CD14-positive monocyte (primary cell): ENCODE results near the gene AKTIP. TPM values are rescaled to one million over a fixed set of nuclear protein-coding genes. Genes with fewer than 3 reads are reported as not detected.

Experiments
- DNase-seq, 3 donors: peaks; one replicate each; pipeline ENCODE4 v3.0.0-alpha.2; 2011 to 2022
- H2AFZ ChIP-seq: 2 replicates; pipeline ENCODE4 v1.6.0; 2012; ENCODE audit warnings: mild to moderate bottlenecking, low read depth, low read length, inconsistent platforms; ENCODE audit not compliant: insufficient read depth, poor library complexity, severe bottlenecking
- H3K27ac ChIP-seq, 2 donors: 1 replicate in 1 of 2; 2 replicates in 1 of 2; pipeline ENCODE4 v1.5.1; 2012 to 2013; ENCODE audit warnings: low read length in 2 of 2, control low read depth in 1 of 2, inconsistent platforms in 1 of 2, low read depth in 1 of 2, mild to moderate bottlenecking in 1 of 2
- H3K27me3 ChIP-seq, 2 donors: one replicate each; pipeline versions ENCODE4 v1.6.0 to v1.6.1; 2011 to 2013; ENCODE audit warnings: low read length in 2 of 2; ENCODE audit not compliant: control insufficient read depth in 2 of 2, insufficient read depth in 2 of 2
- H3K36me3 ChIP-seq, 2 donors: replicated peaks in 1 of 2; 1 replicate in 1 of 2; 2 replicates in 1 of 2; pipeline versions ENCODE4 v1.5.1 to v1.6.1; 2012 to 2013; ENCODE audit warnings: low read length in 2 of 2, control low read depth in 1 of 2, inconsistent platforms in 1 of 2, mild to moderate bottlenecking in 1 of 2; ENCODE audit not compliant: insufficient read depth in 2 of 2, control insufficient read depth in 1 of 2
- H3K4me1 ChIP-seq, 2 donors: 1 replicate in 1 of 2; 2 replicates in 1 of 2; pipeline versions ENCODE4 v1.5.1 to v1.6.1; 2012 to 2013; ENCODE audit warnings: low read length in 2 of 2, control low read depth in 1 of 2, inconsistent platforms in 1 of 2, mild to moderate bottlenecking in 1 of 2, moderate library complexity in 1 of 2; ENCODE audit not compliant: insufficient read depth in 2 of 2, control insufficient read depth in 1 of 2
- H3K4me2 ChIP-seq: replicated peaks from 2 replicates; pipeline ENCODE3; 2012; ENCODE audit warnings: low read length, moderate library complexity, mild to moderate bottlenecking; ENCODE audit not compliant: poor library complexity, severe bottlenecking; ENCODE audit errors: extremely low read depth
- H3K4me3 ChIP-seq, 3 experiments: fragments of 200-600 bp in 1 of 3; sonication (generic) in 1 of 3; replicated peaks in 1 of 3; 1 replicate in 2 of 3; 2 replicates in 1 of 3; pipeline ENCODE4 v1.5.1; 2011 to 2013; ENCODE audit warnings: low read length in 3 of 3, mild to moderate bottlenecking in 3 of 3, control low read depth in 2 of 3, low read depth in 2 of 3, inconsistent platforms in 1 of 3, moderate library complexity in 1 of 3
- H3K79me2 ChIP-seq: 2 replicates; pipeline ENCODE4 v1.6.0; 2012; ENCODE audit warnings: mild to moderate bottlenecking, control low read depth, inconsistent platforms, low read length, moderate library complexity; ENCODE audit not compliant: insufficient read depth
- H3K9ac ChIP-seq: 2 replicates; pipeline ENCODE4 v1.6.0; 2017; ENCODE audit warnings: low read length, mild to moderate bottlenecking; ENCODE audit not compliant: insufficient read depth, poor library complexity, severe bottlenecking
- H3K9me3 ChIP-seq, 2 donors: replicated peaks in 1 of 2; 1 replicate in 1 of 2; 2 replicates in 1 of 2; pipeline versions ENCODE4 v1.5.1 to v1.6.1; 2012 to 2013; ENCODE audit warnings: low read length in 2 of 2, control low read depth in 1 of 2; ENCODE audit not compliant: control insufficient read depth in 1 of 2, insufficient read depth in 1 of 2
- H4K20me1 ChIP-seq: 2 replicates; pipeline ENCODE4 v1.6.0; 2012; ENCODE audit warnings: mild to moderate bottlenecking, low read length, control low read depth, moderate library complexity; ENCODE audit not compliant: insufficient read depth
- H3K27ac Mint-ChIP-seq, 7 donors: one replicate each; pipeline ENCODE4 v1.8.0; 2020; ENCODE audit warnings: mild to moderate bottlenecking in 7 of 7, mixed read lengths in 7 of 7, moderate library complexity in 6 of 7, inconsistent platforms in 2 of 7
- H3K27me3 Mint-ChIP-seq, 3 donors: one replicate each; pipeline ENCODE4 v1.8.0; 2021 to 2022; ENCODE audit warnings: low read depth in 3 of 3, mild to moderate bottlenecking in 3 of 3, mixed read lengths in 3 of 3, moderate library complexity in 3 of 3, inconsistent platforms in 1 of 3
- H3K36me3 Mint-ChIP-seq, 2 donors: one replicate each; pipeline ENCODE4 v1.8.0; 2020; ENCODE audit warnings: mixed read lengths in 2 of 2, inconsistent platforms in 1 of 2, mild to moderate bottlenecking in 1 of 2
- H3K4me1 Mint-ChIP-seq: one replicate; pipeline ENCODE4 v1.8.0; 2020; ENCODE audit warnings: mild to moderate bottlenecking, mixed read lengths
- H3K4me3 Mint-ChIP-seq, 2 donors: one replicate each; pipeline ENCODE4 v1.8.0; 2020; ENCODE audit warnings: mild to moderate bottlenecking in 2 of 2, mixed read lengths in 2 of 2, moderate library complexity in 1 of 2
- H3K9me3 Mint-ChIP-seq, 7 donors: one replicate each; pipeline ENCODE4 v1.8.0; 2020 to 2022; ENCODE audit warnings: mixed read lengths in 7 of 7, mild to moderate bottlenecking in 6 of 7, moderate library complexity in 6 of 7, inconsistent platforms in 2 of 7
- CTCF ChIP-seq: fragments of 200-600 bp; IDR thresholded peaks from one replicate; pipeline ENCODE4 v1.8.0; 2022; ENCODE audit warnings: antibody characterized with exemption, mild to moderate bottlenecking
- WGBS: methylation state at CpG from one replicate; pipeline ENCODE4 v1.1.5; 2013; ENCODE audit warnings: missing lambda C conversion rate; ENCODE audit not compliant: insufficient coverage; 5-methylcytosine and 5-hydroxymethylcytosine counted together
- intact Hi-C, 2 donors: fragments of 100-400 bp; cut with micrococcal nuclease; formaldehyde crosslinking; loops; one replicate each; pipeline versions ENCODE4 v1.15.0 to v1.15.1; 2023
- polyA plus RNA-seq, 3 donors: library from polyadenylated mRNA; depleted of rRNA in 1 of 3; unstranded in 2 of 3; stranded (reverse) in 1 of 3; fragments of 300-500 nt in 2 of 3; fragments of >200 nt in 1 of 3; fragmentation: Illumina TruSeq in 2 of 3; gene quantifications; 1 replicate in 2 of 3; 2 replicates in 1 of 3; pipeline ENCODE4 v1.2.3, GENCODE V29; 2012 to 2021

The AKTIP gene
- polyA plus RNA-seq, 3 donors, result 5.8 to 9.9 (median 8.7) TPM

GRCh38 chr16:53480394-53480793 lies 22.6 kb downstream of the AKTIP start:
- peak overlapping the region in 1 of 2 donors; percentile 30 for H3K27ac ChIP-seq
- H3K27me3 ChIP-seq, result no peaks in the 10 kb centered on the region
- peaks cover 0 to 2% (median 0%) of the 10 kb centered on the region in 7 donors for H3K9me3 Mint-ChIP-seq
- intact Hi-C loops, result no loop called here
- H3K4me3 ChIP-seq, result no peak overlapping the region
- peaks cover 57 to 85% of the 10 kb centered on the region in 2 donors for H3K36me3 ChIP-seq
- peaks cover 76 to 81% of the 10 kb centered on the region in 2 donors for H3K36me3 Mint-ChIP-seq
- H2AFZ ChIP-seq, result no peak overlapping the region
- DNase-seq, result no peak
- no CpG with 5 or more reads among the region's 1 CpG for WGBS
- H3K9me3 ChIP-seq, result peaks cover 0 to under 1% of the 10 kb centered on the region in 2 donors
- no peak for TF ChIP-seq CTCF
- peak overlapping the region in 6 of 7 donors; percentile 5 to 78 (median 70) for H3K27ac Mint-ChIP-seq
- H3K4me1 Mint-ChIP-seq, result peaks cover 29% of the 10 kb centered on the region
- no peaks in the 10 kb centered on the region for H3K79me2 ChIP-seq
- H3K4me2 ChIP-seq, result no peak overlapping the region
- H3K27me3 Mint-ChIP-seq, result no peaks in the 10 kb centered on the region
- H3K4me1 ChIP-seq, result peaks cover 18 to 19% of the 10 kb centered on the region in 2 donors
- no peaks in the 10 kb centered on the region for H4K20me1 ChIP-seq
- H3K4me3 Mint-ChIP-seq, result no peak overlapping the region
- no peak overlapping the region for H3K9ac ChIP-seq

GRCh38 chr16:53478965-53479364 lies 24.0 kb downstream of the AKTIP start:
- no peak for DNase-seq
- no peak overlapping the region for H3K4me2 ChIP-seq
- Mint-ChIP-seq H3K4me3 (no peak overlapping the region), H3K27ac (peak overlapping the region in 1 of 7 donors; percentile 3), H3K9me3 (peaks cover 0 to 2% (median 0%) of the 10 kb centered on the region in 7 donors), H3K27me3 (no peaks in the 10 kb centered on the region), H3K36me3 (peaks cover 70 to 78% of the 10 kb centered on the region in 2 donors), H3K4me1 (peaks cover 29% of the 10 kb centered on the region)
- WGBS, result 100% methylated on average over 1 of the region's 5 CpGs
- no peak for TF ChIP-seq CTCF
- intact Hi-C loops, result no loop called here
- H2AFZ ChIP-seq, result no peak overlapping the region
- H3K36me3 ChIP-seq, result peaks cover 44 to 84% of the 10 kb centered on the region in 2 donors
- H3K27me3 ChIP-seq, result no peaks in the 10 kb centered on the region
- H3K4me3 ChIP-seq, result no peak overlapping the region
- H3K9ac ChIP-seq, result no peak overlapping the region
- no peaks in the 10 kb centered on the region for H4K20me1 ChIP-seq
- no peak overlapping the region for H3K27ac ChIP-seq
- no peaks in the 10 kb centered on the region for H3K9me3 ChIP-seq
- H3K79me2 ChIP-seq, result no peaks in the 10 kb centered on the region
- peaks cover 18 to 19% of the 10 kb centered on the region in 2 donors for H3K4me1 ChIP-seq
